Eye (tissue), 1 donor: ENCODE data around the gene CDKN1B.

Source experiments
- DNase-seq: peaks from one replicate; pipeline ENCODE4 v3.0.0-alpha.2; 2015

Gene CDKN1B

DNA sequence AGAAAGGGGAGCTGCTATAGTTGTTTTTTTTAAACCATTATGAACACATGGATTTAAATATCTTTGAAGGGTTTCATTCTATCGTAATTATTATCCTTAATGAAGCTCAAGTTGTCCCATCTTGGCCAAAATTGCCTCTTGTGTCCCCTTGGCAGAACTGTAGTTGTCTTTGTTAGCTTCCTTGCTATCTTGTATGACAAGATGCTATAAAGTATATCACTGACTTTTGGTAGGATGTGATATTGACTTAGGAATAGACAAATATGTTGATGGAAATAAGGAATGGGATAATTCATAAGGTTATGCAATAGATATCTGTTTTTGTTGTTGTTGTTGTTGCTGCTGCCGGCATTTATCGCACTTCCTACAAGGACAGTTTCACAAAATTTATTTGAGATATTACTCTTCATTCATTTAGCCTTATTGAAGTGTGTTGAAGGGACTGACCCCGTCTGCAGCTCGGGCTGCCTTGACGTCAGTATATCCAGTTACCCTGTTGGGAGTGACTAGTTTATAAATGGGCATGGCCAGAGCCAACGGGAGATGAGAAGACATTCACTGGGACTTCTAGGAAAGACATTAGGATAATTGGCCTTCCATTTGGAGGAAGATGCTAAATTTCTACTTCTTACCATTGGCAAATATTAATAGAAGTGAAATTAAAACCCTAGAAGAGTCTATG, 42.2 kb downstream of the CDKN1B start:
- DNase-seq, result no peak

DNA sequence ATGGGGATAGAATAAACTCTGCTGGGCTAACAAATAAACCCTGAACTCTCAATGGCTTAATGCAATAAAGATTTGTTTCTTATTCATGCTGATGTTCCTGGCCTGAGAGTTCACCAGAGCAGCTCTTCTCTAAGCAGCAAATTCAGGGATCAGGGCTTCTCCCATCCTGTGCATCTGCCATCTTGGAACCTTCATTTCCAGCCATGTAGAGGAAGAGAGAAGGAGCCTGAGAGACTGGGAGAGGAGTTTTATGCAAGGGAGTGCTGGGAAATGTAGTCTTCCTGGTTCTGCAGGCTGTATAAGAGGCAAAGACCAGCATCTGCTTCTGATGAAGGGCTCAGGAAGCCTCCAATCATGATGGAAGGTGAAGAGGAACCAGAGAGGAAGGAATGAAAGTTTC, 47.7 kb downstream of the CDKN1B start:
- DNase-seq, result no peak

DNA sequence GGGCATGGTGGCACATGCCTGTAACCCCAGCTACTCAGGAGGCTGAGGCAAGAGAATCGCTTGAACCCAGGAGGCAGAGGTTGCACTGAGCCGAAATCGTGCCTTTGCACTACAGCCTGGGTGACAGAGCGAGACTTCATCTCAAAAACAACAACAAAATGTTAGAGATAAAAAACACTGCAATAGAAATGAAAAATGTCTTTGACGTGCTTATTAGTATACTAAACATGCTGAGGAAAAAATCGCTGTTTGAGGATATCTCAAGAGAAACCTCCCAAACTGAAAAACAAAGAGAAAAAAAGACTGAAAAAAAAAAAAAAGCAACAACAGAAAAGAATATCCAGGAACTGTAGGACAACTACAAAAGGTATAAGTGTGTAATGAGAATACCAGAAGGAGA, 53.1 kb downstream of the CDKN1B start:
- DNase-seq, result no peak
